ENCODE measurements around the gene DEPP1.
A peak's percentile ranks its signal among the peaks of the same experiment; 100 is the strongest.

The DEPP1 gene

GRCh38 chr10:45000752-45001380, 22.3 kb upstream of the DEPP1 start, which contains the start of gene ZNF22:
ZNF22 (plus strand) TSS chr10:45000923; CDS start chr10:45003369, 2,446 bp downstream.
- peak within 1 kb of the TSS; percentile 92 for H3K9ac ChIP-seq (ENCODE audit: low read depth, low read length, poor library complexity, severe bottlenecking)
- TF ChIP-seq EZH2phosphoT487 (IDR thresholded peaks at IDR 0.05; ENCODE audit: borderline replicate concordance): no peak
- TF ChIP-seq CTCF (conservative IDR thresholded peaks at IDR 0.05; ENCODE audit: low read length): no peak
- H3K4me2 ChIP-seq (ENCODE audit: low read depth, low read length, poor library complexity, severe bottlenecking): peak within 1 kb of the TSS; percentile 97
- H3K79me2 ChIP-seq (ENCODE audit: insufficient read depth, low read length): peaks cover 77% of the 10 kb centered on the region
- H3K4me3 ChIP-seq (ENCODE audit: low read length, poor library complexity, severe bottlenecking): peak within 1 kb of the TSS; percentile 81
- H3K4me1 ChIP-seq (ENCODE audit: insufficient read depth, low read length, poor library complexity, severe bottlenecking): peaks cover 70% of the 10 kb centered on the region
- no peak within 1 kb of the TSS for H2AFZ ChIP-seq (ENCODE audit: low read length)
- peaks cover 33% of the 10 kb centered on the region for H4K20me1 ChIP-seq (ENCODE audit: insufficient read depth, low read length, poor library complexity, severe bottlenecking)
- H3K27me3 ChIP-seq (ENCODE audit: insufficient read depth, low read length, poor library complexity, severe bottlenecking): no peaks in the 10 kb centered on the region
- peaks cover 20% of the 10 kb centered on the region for H3F3A ChIP-seq (ENCODE audit: low read depth)
- peaks cover 32% of the 10 kb centered on the region for H3K36me3 ChIP-seq (ENCODE audit: insufficient read depth, low read length)
- no peaks in the 10 kb centered on the region for H3K9me2 ChIP-seq (replicated peaks; ENCODE audit: low read depth, low read length)
- peaks cover 30% of the 10 kb centered on the region for H3K9me3 ChIP-seq (ENCODE audit: insufficient read depth, low read depth, low read length)

- H3K9me3 ChIP-seq (ENCODE audit: insufficient read depth, low read depth, low read length): peaks cover 30% of the 10 kb centered on the region
- H4K20me1 ChIP-seq (ENCODE audit: insufficient read depth, low read length, poor library complexity, severe bottlenecking): peaks cover 33% of the 10 kb centered on the region
- H3F3A ChIP-seq (ENCODE audit: low read depth): peaks cover 25% of the 10 kb centered on the region
- H3K9me2 ChIP-seq (replicated peaks; ENCODE audit: low read depth, low read length): no peaks in the 10 kb centered on the region
- peaks cover 29% of the 10 kb centered on the region for H3K36me3 ChIP-seq (ENCODE audit: insufficient read depth, low read length)
- H3K4me1 ChIP-seq (ENCODE audit: insufficient read depth, low read length, poor library complexity, severe bottlenecking): peaks cover 76% of the 10 kb centered on the region
- H3K79me2 ChIP-seq (ENCODE audit: insufficient read depth, low read length): peaks cover 71% of the 10 kb centered on the region
- peak overlapping the region; percentile 81 for H3K4me3 ChIP-seq (ENCODE audit: low read length, poor library complexity, severe bottlenecking)
- peak overlapping the region; percentile 97 for H3K4me2 ChIP-seq (ENCODE audit: low read depth, low read length, poor library complexity, severe bottlenecking)
- TF ChIP-seq CTCF (conservative IDR thresholded peaks at IDR 0.05; ENCODE audit: low read length): no peak
- TF ChIP-seq EZH2phosphoT487 (IDR thresholded peaks at IDR 0.05; ENCODE audit: borderline replicate concordance): no peak
- no peaks in the 10 kb centered on the region for H3K27me3 ChIP-seq (ENCODE audit: insufficient read depth, low read length, poor library complexity, severe bottlenecking)
- no peak overlapping the region for H2AFZ ChIP-seq (ENCODE audit: low read length)
- H3K9ac ChIP-seq (ENCODE audit: low read depth, low read length, poor library complexity, severe bottlenecking): peak overlapping the region; percentile 92
These were observed 21.6 kb upstream of the DEPP1 start for GRCh38 chr10:45000138-45000751.

DNA sequence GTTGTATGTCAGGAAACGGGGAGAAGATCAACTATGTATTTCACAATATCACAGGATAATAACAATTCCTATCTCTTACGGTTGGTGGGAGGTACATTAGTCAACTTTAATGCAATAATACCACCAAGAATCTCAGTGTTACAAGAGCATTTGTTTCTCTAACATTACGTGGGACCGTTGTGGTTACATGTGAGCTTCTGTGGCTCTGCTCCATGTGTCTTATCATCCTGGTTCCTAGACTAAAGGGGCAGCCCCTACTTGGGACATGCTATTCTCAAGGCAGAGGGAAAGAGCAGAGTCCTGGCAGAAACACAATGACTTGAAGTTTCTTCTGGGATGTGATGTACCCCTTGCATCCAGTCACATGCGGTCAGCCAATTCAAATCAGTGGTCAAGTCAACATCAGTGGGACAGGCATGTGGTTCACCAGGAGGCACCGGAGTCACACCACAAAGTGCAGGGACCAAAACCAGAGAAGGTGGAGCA, 19.6 kb upstream of the DEPP1 start:
- Histone ChIP-seq H3K9me2 (replicated peaks; ENCODE audit: low read depth, low read length) (no peaks in the 10 kb centered on the region), H3K4me3 (ENCODE audit: low read length, poor library complexity, severe bottlenecking) (no peak overlapping the region), H3K9me3 (ENCODE audit: insufficient read depth, low read depth, low read length) (peaks cover 12% of the 10 kb centered on the region), H3K79me2 (ENCODE audit: insufficient read depth, low read length) (peaks cover 51% of the 10 kb centered on the region), H3K27me3 (ENCODE audit: insufficient read depth, low read length, poor library complexity, severe bottlenecking) (no peaks in the 10 kb centered on the region), H3K4me2 (ENCODE audit: low read depth, low read length, poor library complexity, severe bottlenecking) (peak overlapping the region; percentile 97), H4K20me1 (ENCODE audit: insufficient read depth, low read length, poor library complexity, severe bottlenecking) (peaks cover 18% of the 10 kb centered on the region), H3K4me1 (ENCODE audit: insufficient read depth, low read length, poor library complexity, severe bottlenecking) (peaks cover 78% of the 10 kb centered on the region), H3F3A (ENCODE audit: low read depth) (peaks cover 21% of the 10 kb centered on the region), H3K9ac (ENCODE audit: low read depth, low read length, poor library complexity, severe bottlenecking) (peak overlapping the region; percentile 92), H2AFZ (ENCODE audit: low read length) (no peak overlapping the region), H3K36me3 (ENCODE audit: insufficient read depth, low read length) (peaks cover 9% of the 10 kb centered on the region)
- TF ChIP-seq EZH2phosphoT487 (IDR thresholded peaks at IDR 0.05; ENCODE audit: borderline replicate concordance) (no peak), CTCF (conservative IDR thresholded peaks at IDR 0.05; ENCODE audit: low read length) (no peak)
